Measurements from ENCODE around the gene CRISPLD2.
"Not testable (repeated sequence)": the region's sequence is repeated elsewhere in the genome, so short reads cannot be mapped to it uniquely, and the experiment has no call there.

Gene CRISPLD2

GRCh38 chr16:84840687-84841627 is 21.2 kb downstream of the CRISPLD2 start:
- no peak for DNase-seq (ENCODE audit: low spot score)

DNA sequence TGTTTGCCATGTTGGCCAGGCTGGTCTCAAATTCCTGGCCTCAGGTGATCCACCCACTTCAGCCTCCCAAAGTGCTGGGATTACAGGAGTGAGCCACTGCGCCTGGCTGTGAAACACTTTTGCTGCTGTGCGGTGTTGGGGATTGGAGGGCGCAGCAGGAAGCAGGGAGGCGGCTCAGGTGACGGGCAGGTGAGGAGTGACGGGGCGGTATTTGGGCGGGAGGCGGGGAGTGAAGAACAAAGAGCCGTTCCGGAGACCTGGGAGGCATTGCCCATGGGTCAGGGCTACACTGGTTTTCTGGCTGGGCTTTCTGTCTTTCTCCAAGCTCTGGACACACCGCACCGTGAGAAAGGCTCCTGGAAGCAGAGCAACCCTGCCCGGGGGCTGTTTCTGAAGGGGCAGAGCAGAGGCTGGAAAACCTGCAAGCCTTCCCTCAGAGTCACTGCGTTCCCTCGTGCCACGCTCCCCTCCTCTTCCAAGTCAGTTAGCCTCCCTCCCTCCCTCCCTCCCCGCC is 22.1 kb downstream of the CRISPLD2 start:
- no peak for DNase-seq (ENCODE audit: low spot score)

GRCh38 chr16:84842516-84843148 is 22.8 kb downstream of the CRISPLD2 start:
- DNase-seq (ENCODE audit: low spot score), result no peak

DNA sequence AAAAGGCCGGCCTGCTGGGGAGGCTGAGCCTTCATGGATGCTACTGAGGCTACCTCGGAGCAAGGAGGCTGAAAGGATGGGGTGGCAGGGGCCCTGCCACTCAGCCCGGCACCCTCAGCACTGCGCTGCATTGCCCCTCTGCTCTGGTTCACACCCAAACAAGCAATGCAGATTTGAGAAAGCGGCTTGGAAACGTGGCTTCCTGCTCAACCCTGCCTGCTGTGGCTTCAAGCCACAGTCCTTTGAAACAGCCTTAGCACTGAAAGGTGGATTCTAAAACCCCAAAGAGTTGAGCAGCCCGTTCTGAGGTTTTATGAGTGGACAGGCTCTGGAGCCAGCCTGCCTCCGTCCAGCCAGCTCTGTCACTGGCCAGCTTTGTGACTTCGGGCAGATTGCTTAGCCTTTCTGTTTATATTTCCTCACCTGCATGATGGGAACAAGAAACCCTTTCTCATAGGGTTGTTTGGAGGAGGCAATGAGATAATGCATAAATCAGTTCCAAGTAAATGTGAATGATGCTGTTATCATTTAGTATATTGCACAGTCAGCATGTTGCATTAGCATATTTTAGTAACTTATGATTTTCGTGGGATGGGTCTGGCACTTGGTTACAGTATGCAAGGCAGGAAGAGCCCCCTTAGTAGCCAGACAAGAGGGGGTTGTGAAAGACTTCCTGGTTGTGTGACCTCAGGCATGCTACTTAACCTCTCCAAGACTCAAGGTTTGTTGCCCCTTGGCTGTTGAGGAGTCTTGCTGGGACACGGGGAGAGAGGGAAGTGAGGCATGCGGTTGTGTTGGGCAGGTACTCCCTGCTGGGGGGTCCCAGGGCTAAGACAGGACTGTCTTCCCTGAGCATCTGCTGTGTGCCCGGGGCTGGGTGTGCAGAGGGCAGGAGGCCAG is 23.6 kb downstream of the CRISPLD2 start:
- no peak for DNase-seq (ENCODE audit: low spot score)

- DNase-seq (ENCODE audit: low spot score), result no peak
Measured at GRCh38 chr16:84844049-84844350, 24.2 kb downstream of the CRISPLD2 start.

DNA sequence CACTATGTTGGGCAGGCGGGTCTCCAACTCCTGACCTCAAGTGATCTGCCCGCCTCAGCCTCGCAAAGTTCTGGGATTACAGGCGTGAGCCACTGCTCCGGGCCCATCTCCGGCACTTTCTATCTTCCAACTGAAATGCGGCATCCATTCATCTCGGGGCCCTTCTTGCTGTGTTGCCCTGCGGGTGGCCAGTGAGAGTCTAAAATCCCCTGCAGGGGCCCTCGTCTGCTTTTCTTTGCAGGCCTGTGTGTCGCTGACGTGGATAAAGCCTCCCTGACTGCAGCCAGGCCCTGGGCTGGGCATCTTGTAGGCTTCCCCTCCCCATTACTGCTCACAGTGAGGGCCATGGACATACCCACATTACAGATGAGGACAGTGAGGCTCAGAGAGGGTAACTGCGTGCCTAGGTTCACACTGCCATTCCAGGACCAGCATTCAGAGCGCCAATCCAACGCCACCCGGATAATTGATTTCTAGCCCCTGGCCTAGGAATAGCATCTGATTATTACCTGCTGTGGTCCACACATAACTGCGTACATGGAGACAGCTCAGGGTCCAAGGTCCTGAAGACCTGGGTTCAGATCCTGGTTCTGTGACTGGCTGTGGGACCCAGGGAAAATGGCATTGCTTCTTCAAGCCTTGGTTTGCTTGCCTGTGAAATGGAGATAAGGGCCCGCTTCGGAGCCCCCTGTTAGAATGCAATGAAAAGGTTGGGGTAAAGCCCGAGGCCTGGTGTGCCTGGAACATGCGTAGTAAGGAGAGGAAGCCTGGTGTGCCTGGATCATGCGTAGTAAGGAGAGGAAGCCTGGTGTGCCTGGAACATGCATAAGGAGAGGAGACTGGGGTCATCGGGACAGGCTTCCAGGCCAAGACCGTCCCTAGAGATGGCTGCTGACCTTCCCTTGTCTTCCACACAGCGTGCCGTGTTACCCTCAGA is 25.0 kb downstream of the CRISPLD2 start:
- DNase-seq (ENCODE audit: low spot score), result no peak

GRCh38 chr16:84845496-84846002 is 25.8 kb downstream of the CRISPLD2 start:
- DNase-seq (ENCODE audit: low spot score), result no peak

DNA sequence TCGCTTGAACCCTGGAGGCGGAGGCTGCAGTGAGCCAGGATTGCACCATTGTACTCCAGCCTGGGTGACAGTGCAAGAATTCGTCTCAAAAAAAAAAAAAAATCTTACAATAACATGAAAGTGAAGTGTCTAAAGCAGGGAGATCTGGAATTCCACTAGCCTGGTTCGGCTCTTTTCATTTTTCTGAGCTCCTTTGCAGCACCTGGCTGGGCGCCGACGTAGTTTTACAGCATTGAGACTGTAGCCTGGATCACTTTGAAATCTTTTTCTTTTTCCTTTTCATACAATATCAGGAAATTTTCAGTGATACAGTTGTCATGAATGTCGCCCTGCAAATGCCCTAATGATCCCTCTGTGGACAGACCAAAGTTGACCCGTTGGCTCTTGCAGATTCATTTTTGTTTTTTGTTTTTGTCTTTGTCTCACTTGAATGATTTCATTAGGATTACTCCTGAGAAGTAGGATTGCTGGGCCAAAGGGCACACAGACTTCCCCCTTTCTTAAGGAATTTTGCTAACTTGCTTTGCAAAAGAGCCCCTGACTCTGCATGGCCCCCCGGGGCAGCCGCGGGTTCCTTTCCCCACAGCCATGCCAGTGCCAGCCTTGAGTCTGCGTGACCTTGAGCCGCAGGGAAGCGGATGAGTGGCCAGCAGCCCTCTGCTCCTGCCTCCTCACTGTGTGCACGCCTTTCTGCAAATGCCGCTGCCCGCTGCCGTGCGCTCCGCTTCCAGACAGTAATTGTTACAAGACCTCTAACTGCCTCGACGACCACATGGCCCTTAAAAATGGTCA is 28.0 kb downstream of the CRISPLD2 start:
- DNase-seq (ENCODE audit: low spot score), result no peak

DNA sequence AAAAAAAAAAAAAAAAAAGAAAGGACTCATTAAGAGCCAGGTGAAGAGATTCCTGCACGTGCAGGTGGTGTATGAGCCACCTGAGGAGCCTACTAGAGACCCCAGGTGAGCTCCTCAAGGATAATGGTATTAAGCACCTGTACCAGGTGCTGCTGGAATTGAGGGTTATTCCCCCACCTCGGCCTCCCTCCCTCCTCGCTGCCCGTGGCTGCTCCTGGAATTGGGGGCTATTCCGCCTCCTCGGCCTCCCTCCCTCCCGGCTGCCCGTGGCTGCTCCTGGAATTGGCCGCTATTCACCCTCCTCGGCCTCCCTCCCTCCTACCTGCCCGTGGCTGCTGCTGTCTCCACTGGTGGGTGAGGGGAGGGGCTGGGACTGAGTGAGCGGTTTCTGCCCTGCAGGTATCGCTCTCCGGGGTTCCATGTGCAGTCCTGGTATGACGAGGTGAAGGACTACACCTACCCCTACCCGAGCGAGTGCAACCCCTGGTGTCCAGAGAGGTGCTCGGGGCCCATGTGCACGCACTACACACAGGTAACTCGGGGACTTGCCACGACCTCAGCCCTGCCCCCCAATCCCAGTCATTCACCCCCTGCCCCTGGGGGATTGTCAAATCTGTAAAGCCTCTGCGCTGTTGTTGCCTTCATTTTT is 29.3 kb downstream of the CRISPLD2 start:
- DNase-seq (ENCODE audit: low spot score), result no peak

GRCh38 chr16:84849751-84850150 is 30.0 kb downstream of the CRISPLD2 start:
- no peak for DNase-seq (ENCODE audit: low spot score)

GRCh38 chr16:84850714-84851113 is 30.9 kb downstream of the CRISPLD2 start:
- no peak for DNase-seq (ENCODE audit: low spot score)

DNA sequence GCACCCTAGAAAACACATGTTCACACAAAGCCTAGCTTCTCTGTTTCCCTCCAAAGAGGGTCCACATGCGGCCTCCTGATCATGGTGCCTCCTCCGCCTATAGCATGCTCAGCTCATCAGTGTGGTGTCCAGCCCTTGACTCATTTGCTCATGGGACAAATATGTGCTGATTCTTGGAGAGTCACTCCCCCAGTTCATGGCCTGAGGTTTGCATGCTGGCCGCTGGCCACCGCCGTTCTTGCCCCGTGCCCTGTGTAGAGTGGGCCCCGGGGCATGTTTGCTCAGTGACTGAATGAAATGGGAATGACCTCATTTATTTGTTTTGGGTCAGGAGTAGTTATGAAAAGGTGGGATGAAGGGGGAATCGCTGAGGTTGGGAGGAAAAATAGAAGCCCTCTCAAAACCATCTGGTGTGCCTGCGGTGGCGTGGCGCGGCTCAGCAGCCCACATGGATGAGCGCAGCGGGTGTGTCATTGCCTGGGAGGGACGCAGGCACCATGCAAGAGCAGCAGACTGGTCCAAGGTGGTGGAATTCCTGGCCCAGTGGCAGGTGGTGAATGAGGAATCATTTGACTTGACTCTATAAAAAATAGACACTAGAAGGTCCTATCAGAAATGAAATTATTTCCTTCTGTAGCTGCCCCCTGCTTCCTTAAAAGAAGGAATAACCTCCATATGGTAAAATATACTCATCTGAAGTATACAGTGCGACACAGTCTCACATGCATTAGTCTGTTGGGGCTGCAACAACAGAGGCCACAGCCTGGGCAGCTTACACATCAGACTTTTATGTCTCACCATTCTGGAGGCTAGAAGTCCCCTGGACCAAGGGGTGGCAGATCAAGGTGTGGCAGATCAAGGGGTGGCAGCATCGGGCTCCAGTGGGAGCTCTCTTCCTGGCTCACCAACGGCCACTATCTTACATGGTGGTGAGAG is 31.7 kb downstream of the CRISPLD2 start:
- peak; percentile 46 for DNase-seq (ENCODE audit: low spot score)

DNA sequence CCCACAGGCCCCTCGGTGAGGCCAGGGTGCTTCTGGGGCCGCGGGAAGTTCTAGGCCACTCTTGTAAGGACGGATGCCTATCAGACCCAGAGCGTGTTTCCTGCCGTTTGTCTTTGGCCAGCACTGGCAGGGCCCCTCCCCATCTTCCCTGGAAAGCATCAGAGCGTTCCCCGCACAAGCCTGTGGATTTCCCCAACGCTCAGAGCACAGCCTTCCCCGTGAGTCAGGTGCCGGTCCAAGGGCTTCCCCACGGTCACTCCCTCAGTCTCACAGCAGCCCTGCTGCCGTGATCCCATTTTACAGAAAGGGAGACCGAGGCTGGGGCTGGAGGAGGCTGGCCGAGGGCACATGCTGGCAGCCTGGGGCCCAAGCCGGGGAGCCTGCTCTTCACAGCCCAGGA is 33.7 kb downstream of the CRISPLD2 start:
- no peak for DNase-seq (ENCODE audit: low spot score)

GRCh38 chr16:84854759-84855158 is 35.0 kb downstream of the CRISPLD2 start:
- DNase-seq (ENCODE audit: low spot score), result no peak

- not testable (repeated sequence) for DNase-seq (ENCODE audit: low spot score)
Measured at GRCh38 chr16:84855435-84856202, 35.8 kb downstream of the CRISPLD2 start.

- not testable (repeated sequence) for DNase-seq (ENCODE audit: low spot score)
Measured at GRCh38 chr16:84856203-84856581, 36.4 kb downstream of the CRISPLD2 start.

- not testable (repeated sequence) for DNase-seq (ENCODE audit: low spot score)
Measured at GRCh38 chr16:84856811-84857210, 37.0 kb downstream of the CRISPLD2 start.

DNA sequence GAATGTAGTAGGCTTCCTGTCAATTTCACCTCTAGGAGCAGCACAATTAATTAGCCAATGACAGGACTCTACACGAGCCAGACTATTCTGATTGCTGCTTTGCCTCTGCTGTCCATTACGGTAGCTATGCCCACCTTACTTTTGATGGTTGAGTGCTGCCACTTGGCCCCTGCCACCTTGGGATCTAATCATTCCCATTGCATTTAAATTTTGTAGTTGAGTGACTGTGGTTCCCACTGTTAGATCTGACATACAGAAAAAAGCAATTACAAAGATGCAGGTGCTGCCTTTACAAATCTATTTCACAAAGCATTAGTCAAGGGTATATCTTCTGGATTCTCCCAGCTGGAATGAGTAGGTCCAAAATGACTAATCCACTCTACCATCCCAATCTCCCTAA is 39.9 kb downstream of the CRISPLD2 start:
- no peak for DNase-seq (ENCODE audit: low spot score)
